NCI-H524 treated with DMSO at 0.1 percent for 48 hours (cell line): ENCODE data around the gene WASHC4.
A peak's percentile ranks its signal among the peaks of the same experiment; 100 is the strongest.

Experiments used
- DNase-seq: peaks from one replicate; lab custom pipeline; 2025; lab: John Stamatoyannopoulos, UW

Gene WASHC4, protein sequence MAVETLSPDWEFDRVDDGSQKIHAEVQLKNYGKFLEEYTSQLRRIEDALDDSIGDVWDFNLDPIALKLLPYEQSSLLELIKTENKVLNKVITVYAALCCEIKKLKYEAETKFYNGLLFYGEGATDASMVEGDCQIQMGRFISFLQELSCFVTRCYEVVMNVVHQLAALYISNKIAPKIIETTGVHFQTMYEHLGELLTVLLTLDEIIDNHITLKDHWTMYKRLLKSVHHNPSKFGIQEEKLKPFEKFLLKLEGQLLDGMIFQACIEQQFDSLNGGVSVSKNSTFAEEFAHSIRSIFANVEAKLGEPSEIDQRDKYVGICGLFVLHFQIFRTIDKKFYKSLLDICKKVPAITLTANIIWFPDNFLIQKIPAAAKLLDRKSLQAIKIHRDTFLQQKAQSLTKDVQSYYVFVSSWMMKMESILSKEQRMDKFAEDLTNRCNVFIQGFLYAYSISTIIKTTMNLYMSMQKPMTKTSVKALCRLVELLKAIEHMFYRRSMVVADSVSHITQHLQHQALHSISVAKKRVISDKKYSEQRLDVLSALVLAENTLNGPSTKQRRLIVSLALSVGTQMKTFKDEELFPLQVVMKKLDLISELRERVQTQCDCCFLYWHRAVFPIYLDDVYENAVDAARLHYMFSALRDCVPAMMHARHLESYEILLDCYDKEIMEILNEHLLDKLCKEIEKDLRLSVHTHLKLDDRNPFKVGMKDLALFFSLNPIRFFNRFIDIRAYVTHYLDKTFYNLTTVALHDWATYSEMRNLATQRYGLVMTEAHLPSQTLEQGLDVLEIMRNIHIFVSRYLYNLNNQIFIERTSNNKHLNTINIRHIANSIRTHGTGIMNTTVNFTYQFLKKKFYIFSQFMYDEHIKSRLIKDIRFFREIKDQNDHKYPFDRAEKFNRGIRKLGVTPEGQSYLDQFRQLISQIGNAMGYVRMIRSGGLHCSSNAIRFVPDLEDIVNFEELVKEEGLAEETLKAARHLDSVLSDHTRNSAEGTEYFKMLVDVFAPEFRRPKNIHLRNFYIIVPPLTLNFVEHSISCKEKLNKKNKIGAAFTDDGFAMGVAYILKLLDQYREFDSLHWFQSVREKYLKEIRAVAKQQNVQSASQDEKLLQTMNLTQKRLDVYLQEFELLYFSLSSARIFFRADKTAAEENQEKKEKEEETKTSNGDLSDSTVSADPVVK

DNA sequence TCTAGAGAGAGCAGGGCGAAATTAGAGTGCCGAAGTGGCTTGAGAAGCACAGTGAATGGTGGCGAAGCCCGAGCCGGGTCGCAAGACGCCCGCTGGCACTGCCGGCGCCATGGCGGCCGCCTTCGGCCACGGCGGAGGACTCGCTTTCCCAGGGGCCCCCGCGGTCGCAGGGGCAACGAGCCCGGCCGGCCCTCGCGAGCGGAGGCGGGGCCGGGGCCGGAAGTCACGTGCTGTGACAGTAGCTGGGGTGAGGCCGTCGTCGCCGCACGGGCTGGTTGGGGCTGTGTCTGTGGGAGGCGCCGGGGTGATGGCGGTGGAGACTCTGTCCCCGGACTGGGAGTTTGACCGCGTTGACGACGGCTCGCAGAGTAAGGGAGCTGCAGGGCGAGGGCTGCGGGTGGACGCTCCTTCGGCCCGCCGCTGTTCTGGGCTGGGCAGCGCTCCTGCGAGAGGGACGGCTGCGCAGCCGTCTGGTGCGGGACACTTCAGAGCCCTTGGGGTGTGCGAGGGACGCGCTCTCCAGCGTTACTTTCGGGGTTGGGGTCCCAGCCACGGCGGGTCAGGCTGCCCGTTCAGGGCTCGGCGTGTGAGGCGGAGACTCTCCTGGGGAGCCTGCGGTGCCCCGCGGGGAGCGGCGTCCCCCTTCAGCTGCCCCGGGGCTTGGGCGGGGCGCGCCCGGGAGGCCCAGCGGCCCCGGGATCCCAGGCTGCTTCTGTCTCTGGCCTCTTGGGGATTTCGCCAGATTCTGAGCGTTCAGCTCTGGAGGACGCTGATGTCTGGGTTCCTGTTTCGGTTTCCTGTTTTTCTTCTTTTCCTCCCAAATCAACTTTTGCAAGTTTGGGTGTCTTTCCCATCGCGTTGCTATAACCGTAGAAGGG is at the start of gene WASHC4:
Gene WASHC4, plus strand, starts transcription at position 238 of the 878 bp plus-strand sequence. Its CDS starts 70 bp downstream, at position 308.
- peak; percentile 39 for DNase-seq

DNA sequence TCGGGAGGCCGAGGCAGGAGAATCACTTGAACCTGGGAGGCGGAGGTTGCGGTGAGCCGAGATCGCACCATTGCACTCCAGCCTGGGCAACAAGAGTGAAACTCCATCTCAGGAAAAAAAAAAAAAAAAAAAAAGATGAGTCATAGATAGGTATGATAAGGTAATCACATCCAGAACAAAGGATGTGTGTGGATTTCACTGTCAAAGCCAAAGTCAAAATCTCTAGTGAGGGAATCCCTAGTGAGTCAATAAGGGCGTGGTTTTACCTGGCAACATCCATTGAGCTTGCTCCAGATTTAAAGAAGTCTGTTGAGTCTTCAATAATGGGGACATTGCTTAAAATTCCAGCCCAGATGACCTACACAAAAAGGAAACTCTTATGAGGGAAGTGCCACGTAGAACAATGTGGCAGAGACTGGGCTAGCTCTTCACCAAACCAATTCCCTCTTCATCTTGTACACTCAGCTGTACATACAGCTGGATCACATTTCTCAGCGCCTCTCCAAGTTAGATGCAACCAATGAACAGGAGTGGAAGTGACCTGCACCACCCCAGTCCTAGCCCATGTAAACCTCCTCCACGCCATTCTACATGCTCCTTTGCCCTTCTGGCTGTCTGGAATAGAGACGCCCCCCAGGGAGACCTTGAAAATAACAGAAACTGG is 46.7 kb upstream of the WASHC4 start:
- no peak for DNase-seq

DNA sequence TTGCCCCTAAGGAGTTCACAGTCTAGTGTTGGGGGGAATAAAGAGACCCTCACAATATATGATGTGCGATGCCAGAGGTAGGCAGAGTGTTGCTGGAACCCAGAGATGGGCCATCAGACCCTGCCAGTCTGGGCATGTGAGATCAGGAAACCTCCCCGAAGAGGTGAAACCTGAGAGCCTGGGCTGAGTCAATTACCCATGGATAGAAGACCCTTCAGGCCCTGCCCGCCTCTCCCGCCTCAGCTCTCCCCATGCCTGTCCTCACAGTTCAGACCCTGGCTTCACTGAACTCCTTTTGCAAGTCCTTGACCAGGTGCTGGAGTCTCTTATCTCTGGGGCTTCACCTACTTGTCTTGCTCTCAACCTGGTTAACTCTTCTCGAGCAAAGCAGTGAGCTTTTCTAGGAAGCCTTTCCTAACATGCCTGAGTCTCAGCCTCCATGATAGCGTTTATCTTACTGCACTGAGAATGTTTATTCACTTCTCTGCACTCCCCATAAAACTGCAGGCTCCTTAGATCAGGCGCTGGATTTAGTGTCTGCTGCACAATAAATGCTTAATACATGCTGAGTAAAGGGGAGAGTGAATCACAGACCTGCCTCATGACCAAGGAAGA is 42.9 kb upstream of the WASHC4 start:
- no peak for DNase-seq

DNA sequence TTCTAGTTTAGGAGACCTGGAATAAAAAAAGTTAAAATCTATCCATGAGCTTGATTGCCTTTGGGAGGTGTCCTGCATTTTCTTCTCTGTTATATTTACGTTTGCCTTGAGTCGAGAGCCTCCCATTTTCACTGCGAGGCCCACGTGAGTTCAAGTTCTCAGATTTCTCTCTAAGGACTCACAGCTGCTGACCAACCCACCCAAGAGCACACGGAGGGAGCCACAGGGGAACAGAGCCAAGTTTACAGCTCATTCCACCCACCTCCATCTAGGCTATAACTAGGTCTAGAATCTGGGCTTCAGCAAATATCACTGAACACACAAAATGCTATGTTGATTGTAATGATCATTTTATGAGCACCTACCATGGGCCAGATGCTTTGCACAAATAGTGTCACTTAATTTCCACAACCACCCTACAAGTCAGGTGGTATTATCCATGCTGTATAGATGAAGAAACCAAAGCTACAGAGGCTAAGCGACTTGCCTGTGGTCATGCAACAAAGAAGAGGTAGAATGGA is 40.0 kb upstream of the WASHC4 start:
- no peak for DNase-seq

DNA sequence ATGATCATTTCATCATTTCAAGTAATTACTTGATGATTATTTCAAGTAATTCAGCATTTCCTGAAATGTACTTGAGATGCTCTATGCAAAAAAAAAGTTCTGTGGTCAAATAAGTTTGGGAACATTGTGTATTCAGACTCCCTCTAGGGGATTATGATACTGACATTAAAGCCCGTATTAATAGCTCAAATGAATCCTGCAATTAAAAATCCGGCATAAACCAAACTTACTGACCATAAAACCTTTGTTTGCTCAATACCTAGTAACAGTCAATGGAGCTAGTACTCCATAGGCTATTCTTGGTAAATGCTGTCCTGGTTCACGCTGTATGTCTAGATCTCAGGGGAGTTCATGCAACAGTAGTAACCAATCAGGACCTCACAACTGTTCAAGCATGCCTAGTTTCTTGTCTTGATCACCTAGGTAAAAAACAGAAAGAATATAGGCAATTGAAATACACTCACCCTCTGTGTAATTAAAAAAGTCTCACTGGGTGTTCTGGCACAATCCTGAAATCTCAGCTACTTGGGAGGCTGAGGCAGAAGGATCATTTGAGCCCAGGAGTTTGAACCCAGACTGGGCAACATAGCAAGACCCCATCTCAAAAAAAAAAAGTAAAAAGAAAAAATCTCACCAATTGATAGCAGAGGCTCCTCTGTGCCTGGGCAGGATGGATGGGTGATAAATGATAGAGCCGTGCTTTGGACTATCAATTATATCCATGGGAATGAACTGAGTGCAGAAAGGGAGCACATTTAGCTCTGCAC is 37.4 kb upstream of the WASHC4 start:
- DNase-seq = no peak

DNA sequence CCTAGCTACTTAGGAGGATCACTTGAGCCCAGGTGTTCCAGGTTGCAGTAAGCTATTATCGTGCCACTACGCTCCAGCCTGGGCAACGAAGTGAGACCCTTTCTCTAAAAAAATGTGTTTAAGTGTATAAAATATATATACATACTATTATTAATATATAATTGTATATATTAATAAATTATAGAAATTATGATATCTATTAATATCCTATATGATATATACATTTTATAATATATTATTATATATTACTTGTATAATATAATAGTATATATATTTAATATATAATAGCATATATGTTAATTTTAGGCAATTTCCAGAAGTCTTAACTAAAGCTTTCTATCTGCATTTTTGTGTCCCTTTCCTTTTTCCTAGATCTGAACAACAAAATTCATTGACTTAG is 35.5 kb upstream of the WASHC4 start:
- no peak for DNase-seq

DNA sequence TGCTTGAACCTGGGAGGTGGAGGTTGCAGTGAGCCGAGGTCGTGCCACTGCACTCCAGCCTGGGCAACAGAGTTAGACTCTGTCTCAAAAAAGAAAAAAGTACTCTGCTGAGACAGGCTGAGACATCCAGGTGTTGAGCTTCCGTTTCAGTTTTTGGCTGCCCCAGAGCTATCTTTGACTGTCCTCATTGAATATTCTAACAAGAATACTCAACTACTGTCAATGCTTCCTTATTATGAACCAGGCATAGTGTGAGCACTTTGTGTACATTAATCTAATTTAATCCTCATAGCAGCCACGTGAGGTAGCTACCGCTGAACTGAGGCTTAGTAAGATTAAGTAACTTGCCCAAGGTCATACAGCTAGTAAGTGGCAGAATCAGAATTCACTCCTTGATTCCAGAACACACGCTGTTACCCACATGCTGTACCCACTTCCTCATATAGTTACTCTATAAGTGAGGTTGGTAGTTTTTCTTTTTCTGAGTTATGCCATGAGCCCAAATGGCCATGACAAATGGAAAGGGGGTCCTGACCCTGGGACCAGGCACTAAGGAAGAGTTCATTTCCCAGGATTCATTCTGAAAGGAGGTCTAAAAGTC is 34.5 kb upstream of the WASHC4 start:
- DNase-seq = no peak

DNA sequence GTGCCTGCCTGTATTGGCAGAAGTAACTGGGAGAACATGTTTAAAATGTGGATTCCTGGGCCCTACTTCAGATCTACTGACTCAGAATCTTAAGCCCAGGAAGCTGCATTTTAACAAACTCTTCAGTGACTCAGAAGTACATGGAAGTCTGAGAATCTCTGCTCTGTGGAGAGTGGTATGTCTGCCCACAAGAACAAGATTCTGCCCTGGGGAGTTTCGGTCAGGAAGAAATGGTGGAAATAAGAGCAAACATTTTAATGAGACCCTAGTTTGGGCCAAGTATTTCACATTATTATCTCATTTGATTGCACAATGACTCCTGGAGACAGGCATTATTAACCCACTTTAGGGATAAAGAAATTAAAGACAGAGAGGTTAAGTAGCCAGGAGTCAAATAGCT is 31.4 kb upstream of the WASHC4 start:
- DNase-seq = no peak

DNA sequence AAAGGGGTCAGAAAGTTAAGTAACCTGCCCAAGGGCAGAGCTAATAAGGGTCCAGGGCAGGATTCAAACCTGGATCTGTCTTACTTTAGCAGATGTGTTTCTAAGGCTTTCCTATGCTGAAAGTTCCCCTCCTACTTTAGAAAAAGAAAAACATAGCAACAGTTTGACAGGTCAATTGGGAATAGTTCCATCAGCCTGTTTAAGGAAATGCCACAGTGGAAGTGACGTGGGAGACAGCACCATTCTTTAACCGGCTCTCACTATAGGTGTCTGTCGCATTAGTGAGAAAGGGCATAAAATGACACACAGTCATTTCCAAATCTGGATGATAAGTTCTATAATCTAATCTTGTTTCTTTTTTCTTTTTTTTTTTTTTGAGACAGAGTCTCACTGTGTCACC is 30.6 kb upstream of the WASHC4 start:
- no peak for DNase-seq

DNA sequence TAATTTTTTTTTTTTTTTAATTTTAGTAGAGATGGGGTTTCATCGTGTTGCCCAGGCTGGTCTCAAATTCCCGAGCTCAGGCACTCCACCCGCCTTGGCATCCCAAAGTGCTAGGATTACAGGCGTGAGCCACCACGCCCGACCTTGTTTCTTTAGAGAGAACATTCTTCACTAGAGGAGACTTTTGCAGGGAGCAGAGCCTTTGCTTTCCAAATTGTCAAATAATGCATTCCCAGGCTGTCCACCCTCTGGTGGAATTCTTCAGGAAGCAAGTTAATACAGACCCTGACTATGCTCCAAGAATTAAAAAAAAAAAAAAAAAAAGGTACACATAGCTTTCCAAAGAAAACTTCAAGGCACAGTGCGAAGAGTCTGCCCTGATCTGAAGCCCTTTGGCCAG is 30.1 kb upstream of the WASHC4 start:
- DNase-seq = no peak

DNA sequence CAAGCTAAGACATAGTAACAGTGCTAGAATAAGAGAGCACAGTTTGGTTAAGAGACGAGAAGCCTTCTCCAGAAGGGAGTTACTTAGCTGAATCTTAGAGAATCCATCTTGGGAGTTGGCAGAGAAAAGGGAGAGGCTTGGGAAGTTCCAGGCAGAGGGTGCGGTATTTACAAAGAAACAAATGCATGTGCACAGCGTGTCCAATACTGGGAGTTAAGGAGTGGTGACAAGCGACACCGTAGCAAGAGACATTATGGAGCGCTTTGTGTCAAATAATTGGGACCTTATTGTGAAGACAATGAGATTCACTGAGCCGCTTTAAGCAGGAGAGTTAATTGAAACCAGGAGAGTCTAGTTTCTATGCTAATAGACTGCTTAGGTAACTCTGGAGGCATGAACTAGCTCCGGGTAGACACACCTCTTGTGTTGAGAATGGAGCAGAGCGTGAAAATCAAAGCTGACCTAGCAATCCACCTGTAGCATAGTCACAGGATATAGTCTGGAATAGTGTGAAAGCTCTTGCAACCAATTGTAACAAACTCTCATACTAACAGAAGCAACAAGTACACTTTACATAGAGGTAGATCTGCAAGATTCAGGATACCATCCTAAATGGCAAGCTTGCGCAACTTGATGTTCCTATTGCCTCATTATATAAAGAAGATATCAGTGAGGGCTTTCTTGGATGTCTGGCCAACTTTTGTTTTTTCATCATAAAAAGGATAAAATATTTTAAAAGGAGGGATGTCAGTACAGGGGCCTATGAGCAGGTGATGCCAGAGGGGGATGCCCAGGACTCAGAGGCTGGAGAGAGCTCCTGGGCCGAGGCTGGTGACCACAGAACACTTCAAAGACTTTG is 28.6 kb upstream of the WASHC4 start:
- no peak for DNase-seq

DNA sequence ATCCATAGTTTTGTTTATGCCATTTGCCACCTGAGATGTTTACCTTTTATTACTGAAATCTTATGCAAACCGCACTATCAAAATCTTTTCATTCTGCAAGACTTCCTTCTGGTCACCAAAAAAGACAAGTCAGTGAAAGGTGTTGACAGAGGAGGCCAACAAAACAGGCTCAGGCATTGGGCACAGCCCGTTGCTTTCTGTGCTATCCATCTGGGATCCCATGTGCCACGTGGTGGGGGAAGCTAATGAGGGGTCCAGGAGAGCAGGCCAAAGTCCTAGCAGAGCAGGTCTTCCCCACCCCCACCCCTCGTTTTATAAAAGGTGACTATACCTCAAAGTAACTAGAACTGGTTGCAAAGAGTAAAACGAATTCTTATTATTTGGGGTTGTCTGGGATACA is 24.5 kb upstream of the WASHC4 start:
- no peak for DNase-seq

DNA sequence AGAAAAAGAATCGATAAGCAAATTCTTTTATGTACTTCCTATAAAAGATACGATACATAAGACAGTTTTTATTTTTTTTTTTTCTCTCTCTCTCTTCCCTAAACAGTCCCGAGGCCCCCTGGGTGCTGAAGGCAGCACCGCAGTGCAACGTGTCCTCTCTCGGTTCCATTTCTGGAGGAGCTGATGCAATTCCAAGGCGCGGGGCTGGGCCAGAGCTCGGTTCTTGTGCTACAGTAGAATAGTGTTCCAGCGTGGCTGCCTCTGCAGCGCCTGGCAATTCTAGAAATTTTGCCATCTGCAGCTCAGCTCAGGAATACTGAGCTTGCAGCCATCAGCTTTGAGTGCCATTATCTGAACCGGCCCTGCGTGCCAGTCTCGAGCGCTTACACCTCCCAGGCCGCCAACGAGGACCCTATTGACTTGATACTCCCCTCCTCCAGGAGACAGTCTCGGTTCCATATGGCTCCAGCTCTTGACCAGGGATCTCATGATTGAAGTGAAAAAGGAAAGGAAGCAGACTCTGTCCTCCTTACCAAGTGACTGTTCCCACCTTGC is 23.9 kb upstream of the WASHC4 start:
- DNase-seq = peak; percentile 58

DNA sequence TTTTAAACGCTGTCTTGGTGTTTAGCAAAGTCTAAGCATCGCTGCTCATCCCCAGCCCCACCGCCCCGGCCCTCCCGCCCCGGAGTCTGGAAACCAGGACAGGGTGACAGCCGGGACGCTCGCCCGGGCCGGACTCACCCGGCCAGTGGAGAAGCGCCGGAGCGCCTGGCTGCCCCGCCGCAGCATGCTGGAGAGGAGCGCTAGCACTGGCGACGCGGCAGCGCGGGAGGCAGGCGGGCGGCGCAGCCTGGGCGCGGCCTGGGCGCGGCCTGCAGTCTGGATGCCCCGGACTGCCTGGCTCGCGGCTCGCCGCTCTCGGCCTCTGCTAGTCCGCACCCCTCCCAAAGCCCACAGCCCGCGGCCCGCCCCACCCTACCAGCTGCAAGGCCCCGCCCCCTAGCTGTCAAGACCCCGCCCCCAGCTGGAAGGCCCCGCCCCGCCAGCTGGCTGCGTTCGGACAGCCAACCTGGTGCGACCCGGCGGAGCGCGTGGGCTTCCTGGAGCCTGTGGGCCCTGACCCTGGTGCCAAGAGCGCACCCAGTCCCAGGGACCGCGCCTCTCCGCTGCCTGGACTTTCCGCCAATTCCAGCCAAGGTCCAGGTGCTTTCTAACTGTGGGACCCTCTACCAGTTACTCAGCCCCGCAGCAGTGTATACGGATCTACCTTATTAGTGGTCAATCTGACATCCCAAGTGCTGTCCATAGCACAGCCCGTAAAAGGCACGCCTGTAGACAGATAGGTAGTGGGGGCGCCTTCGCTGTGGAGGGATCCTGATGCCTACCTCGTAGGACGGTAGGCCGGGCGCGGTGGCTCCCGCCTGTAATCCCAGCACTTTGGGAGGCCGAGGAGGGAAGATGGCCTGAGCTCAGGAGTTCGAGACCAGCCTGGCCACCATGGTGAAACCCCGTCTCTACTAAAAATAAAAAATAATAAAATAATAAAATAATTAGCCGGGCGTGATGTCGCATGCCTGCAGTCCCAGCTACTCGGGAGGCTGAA is 23.0 kb upstream of the WASHC4 start, which contains the start of gene ALDH1L2:
Gene ALDH1L2, minus strand, starts transcription at position 208 of the 1,000 bp plus-strand sequence. Its CDS starts 22 bp downstream, at position 186.
- no peak for DNase-seq

DNA sequence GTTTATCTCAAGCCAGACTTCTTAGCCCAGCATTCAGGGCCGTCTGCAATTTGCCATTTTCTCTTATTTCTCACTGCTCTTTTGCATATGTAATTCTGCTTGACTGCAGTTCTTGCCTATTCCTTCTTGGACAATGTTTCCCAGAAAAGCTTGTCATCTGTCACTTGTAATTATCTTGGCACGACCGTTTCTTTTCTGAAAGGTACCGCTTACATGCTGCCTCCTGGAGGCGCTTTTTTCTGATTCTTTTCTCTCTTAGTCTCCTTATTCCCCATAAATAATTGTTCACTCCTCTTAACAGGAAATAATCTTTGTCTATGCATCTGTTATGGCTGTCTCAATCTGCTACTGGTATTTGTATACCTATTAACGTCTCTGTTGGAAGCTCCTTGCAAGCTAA is 22.0 kb upstream of the WASHC4 start:
- DNase-seq = peak; percentile 51

DNA sequence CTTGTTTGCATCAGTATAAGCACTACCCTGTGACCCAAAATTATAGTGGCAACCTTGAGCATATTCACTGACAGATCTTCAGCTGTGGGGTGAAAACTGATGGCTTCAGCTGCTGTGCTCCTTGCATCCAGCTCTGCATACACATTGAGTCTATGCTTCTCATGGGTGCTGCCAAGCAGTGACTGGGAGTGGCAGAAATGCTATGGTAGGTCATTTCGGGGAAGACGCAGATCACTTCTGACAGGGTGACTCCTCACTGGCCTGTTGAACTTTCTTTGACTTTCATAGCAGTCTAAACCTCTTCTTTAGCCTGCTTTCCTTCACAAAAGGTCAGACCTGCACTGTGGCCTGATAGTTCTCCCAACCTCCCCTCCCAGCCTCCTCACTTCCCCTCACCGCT is 17.7 kb upstream of the WASHC4 start:
- no peak for DNase-seq
